Upper lobe of left lung (tissue), 4 donors: ENCODE measurements around the gene TOP2A.

Source experiments
- CTCF ChIP-seq, 6 experiments: fragments of 450-650 bp in 4 of 6; fragments of 200-600 bp in 2 of 6; sonication (generic) in 2 of 6; IDR thresholded peaks; one replicate each; pipeline ENCODE4 v1.5.1; 2016 to 2019; ENCODE audit warnings: antibody characterized with exemption in 6 of 6
- EP300 ChIP-seq, 4 donors: sonication (generic); formaldehyde crosslinking; IDR thresholded peaks; one replicate each; pipeline ENCODE4 v1.5.1; 2017; ENCODE audit warnings: antibody characterized with exemption in 4 of 4, control low read depth in 2 of 4
- POLR2A ChIP-seq, 4 donors: fragments of 450-650 bp; IDR thresholded peaks; one replicate each; pipeline ENCODE4 v1.5.1; 2016 to 2017; ENCODE audit warnings: antibody characterized with exemption in 4 of 4, mild to moderate bottlenecking in 2 of 4
- POLR2AphosphoS5 ChIP-seq, 2 donors: sonication (generic); formaldehyde crosslinking; IDR thresholded peaks; one replicate each; pipeline ENCODE4 v1.5.1; 2017; ENCODE audit warnings: antibody characterized with exemption in 2 of 2

GRCh38 chr17:40345161-40345993 is 72.3 kb downstream of the TOP2A start:
- no peak for TF ChIP-seq CTCF (IDR thresholded peaks at IDR 0.05)
- peak in 2 of 4 donors; percentile 22 to 45 for TF ChIP-seq POLR2A (IDR thresholded peaks at IDR 0.05)
- peak in 2 of 4 donors; percentile 44 to 51 for TF ChIP-seq EP300 (IDR thresholded peaks at IDR 0.05)
- TF ChIP-seq POLR2AphosphoS5 (IDR thresholded peaks at IDR 0.05): peak; percentile 54 to 71
